Measurements from ENCODE around the gene TMEM81.

GRCh38 chr1:205077158-205077933, 6.9 kb downstream of the TMEM81 start:
- TF ChIP-seq, protein P1, sequence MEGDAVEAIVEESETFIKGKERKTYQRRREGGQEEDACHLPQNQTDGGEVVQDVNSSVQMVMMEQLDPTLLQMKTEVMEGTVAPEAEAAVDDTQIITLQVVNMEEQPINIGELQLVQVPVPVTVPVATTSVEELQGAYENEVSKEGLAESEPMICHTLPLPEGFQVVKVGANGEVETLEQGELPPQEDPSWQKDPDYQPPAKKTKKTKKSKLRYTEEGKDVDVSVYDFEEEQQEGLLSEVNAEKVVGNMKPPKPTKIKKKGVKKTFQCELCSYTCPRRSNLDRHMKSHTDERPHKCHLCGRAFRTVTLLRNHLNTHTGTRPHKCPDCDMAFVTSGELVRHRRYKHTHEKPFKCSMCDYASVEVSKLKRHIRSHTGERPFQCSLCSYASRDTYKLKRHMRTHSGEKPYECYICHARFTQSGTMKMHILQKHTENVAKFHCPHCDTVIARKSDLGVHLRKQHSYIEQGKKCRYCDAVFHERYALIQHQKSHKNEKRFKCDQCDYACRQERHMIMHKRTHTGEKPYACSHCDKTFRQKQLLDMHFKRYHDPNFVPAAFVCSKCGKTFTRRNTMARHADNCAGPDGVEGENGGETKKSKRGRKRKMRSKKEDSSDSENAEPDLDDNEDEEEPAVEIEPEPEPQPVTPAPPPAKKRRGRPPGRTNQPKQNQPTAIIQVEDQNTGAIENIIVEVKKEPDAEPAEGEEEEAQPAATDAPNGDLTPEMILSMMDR (IDR thresholded peaks at IDR 0.05; ENCODE audit: insufficient read depth, low read length) = no peak
- TF ChIP-seq GABPA (IDR thresholded peaks at IDR 0.05; ENCODE audit: low read depth) = no peak
- TF ChIP-seq POLR2AphosphoS5 (IDR thresholded peaks at IDR 0.05; ENCODE audit: low read depth) = no peak
- no peak for TF ChIP-seq SPI1 (IDR thresholded peaks at IDR 0.05; ENCODE audit: borderline replicate concordance, low read depth)
- TF ChIP-seq, protein P2, sequence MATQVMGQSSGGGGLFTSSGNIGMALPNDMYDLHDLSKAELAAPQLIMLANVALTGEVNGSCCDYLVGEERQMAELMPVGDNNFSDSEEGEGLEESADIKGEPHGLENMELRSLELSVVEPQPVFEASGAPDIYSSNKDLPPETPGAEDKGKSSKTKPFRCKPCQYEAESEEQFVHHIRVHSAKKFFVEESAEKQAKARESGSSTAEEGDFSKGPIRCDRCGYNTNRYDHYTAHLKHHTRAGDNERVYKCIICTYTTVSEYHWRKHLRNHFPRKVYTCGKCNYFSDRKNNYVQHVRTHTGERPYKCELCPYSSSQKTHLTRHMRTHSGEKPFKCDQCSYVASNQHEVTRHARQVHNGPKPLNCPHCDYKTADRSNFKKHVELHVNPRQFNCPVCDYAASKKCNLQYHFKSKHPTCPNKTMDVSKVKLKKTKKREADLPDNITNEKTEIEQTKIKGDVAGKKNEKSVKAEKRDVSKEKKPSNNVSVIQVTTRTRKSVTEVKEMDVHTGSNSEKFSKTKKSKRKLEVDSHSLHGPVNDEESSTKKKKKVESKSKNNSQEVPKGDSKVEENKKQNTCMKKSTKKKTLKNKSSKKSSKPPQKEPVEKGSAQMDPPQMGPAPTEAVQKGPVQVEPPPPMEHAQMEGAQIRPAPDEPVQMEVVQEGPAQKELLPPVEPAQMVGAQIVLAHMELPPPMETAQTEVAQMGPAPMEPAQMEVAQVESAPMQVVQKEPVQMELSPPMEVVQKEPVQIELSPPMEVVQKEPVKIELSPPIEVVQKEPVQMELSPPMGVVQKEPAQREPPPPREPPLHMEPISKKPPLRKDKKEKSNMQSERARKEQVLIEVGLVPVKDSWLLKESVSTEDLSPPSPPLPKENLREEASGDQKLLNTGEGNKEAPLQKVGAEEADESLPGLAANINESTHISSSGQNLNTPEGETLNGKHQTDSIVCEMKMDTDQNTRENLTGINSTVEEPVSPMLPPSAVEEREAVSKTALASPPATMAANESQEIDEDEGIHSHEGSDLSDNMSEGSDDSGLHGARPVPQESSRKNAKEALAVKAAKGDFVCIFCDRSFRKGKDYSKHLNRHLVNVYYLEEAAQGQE (IDR thresholded peaks at IDR 0.05; ENCODE audit: insufficient replicate concordance, low read depth) = no peak

Measured in HL-60 (cell line).